ENCODE results near the gene MBNL3. TPM values are rescaled to one million over a fixed set of nuclear protein-coding genes. Genes with fewer than 3 reads are reported as not detected.
A peak's percentile ranks its signal among the peaks of the same experiment; 100 is the strongest.

Gene MBNL3
- total RNA-seq, 6 experiments from 2014 or later = 0.17 to 0.66 (median 0.38) TPM

DNA sequence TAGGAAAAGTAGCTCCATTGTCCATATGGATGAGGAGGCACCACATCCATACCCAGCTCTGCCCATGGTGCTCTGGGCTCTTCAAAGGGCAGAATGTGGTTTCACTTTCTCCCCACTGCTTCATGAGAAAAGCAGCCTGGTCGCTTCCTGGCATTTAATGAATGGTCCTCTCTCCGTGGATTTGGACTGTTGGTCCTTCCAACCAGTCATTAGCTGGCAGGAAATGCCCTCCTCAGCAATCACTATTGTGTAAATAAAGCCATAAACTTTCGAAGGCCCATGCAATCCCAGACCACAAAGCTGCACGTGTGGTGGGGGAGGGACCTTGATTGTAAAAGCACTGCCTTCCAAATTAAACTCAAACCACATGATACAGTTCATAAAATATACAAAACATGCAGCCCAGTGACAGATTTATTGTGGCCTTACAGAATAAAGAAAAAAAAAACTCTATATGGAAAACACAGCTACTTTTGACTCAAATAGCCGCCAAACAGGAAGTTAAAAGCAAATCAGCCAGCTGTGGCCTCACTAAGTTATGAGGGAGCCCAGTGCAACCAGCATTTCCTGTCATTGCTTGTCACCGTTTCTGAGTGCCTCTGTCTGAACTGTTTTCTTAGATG, 8.1 kb downstream of the MBNL3 start:
- H3K4me1 Mint-ChIP-seq (ENCODE audit: low read depth) = peaks cover 19% of the 10 kb centered on the region
- H3K4me3 Mint-ChIP-seq = peak overlapping the region; percentile 83
- no peaks in the 10 kb centered on the region for H3K36me3 Mint-ChIP-seq (ENCODE audit: low read depth)

DNA sequence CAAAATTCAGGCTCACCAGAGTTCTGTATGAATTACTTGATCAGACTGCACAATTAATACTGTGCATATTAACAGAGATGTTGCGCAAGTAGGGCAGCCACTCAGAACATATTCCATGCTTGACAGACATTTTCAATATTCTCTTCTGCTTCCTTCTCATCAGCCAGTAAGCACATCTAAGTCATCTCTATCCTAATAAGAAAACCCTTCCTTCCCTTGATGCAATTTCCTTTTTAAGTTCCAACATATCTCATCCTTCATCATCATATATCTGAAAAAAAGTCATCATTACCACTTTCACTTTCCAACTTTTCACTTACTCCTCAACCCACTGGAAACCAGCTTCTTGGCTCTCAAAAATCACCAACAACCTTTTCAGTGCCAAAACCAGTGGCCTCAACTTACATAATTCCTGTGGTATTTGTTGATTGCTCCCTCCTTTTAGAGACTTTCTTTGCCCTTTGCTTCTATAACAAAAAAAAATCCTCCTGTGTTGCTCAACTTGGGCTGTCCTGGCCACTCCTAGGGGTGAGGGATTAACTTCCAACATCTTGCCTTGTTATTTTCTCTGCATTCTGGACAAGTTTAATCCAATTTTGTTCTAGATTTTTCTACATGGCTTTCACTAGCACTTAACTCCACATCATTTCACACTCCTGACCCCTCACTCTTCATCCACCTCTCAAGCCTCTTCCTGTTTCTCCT, 14.1 kb downstream of the MBNL3 start:
- H3K4me3 Mint-ChIP-seq = no peak overlapping the region
- no peak for TF ChIP-seq CTCF (IDR thresholded peaks at IDR 0.05)
- H3K9me3 Mint-ChIP-seq = no peaks in the 10 kb centered on the region
- H3K36me3 Mint-ChIP-seq (ENCODE audit: low read depth) = no peaks in the 10 kb centered on the region
- H3K27ac Mint-ChIP-seq = no peak overlapping the region
- H3K27me3 Mint-ChIP-seq (ENCODE audit: insufficient read depth) = no peaks in the 10 kb centered on the region
- DNase-seq = no peak
- H3K4me1 Mint-ChIP-seq (ENCODE audit: low read depth) = peaks cover 19% of the 10 kb centered on the region; the same call in 1 of the 2 replicates

More for the DNA sequence above, 8.1 kb downstream of the MBNL3 start:
- H3K9me3 Mint-ChIP-seq = no peaks in the 10 kb centered on the region
- no peak for TF ChIP-seq CTCF (IDR thresholded peaks at IDR 0.05)
- H3K27ac Mint-ChIP-seq = peak overlapping the region; percentile 82
- peak; percentile 33 for DNase-seq
- H3K27me3 Mint-ChIP-seq (ENCODE audit: insufficient read depth) = no peaks in the 10 kb centered on the region

- no peak for DNase-seq
- Mint-ChIP-seq H3K27ac (no peak overlapping the region), H3K4me3 (no peak overlapping the region), H3K36me3 (ENCODE audit: low read depth) (no peaks in the 10 kb centered on the region), H3K9me3 (no peaks in the 10 kb centered on the region), H3K27me3 (ENCODE audit: insufficient read depth) (no peaks in the 10 kb centered on the region), H3K4me1 (ENCODE audit: low read depth) (peaks cover 19% of the 10 kb centered on the region; the same call in 1 of the 2 replicates)
- no peak for TF ChIP-seq CTCF (IDR thresholded peaks at IDR 0.05)
Observed at GRCh38 chrX:132472397-132472796, 16.4 kb downstream of the MBNL3 start.

DNA sequence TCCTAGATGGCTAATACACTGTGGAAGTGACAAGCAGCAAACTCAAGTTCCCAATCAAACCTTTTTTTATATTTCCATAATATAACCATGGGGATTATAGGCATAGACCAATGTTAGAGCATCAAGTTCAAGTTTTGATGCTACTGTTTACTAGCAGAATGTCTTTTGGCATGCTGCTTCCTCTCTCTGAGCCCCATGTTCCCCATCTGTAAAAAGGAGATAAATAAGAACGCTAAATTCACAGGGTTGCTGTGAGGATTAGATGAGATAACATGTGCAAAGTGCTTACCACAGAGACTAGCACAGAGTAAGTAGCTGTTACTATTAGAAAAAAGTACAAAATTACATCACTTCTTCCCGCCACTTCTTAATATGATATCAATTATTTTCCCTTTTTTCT, 18.0 kb downstream of the MBNL3 start:
- TF ChIP-seq CTCF (IDR thresholded peaks at IDR 0.05) = no peak
- Mint-ChIP-seq H3K27ac (no peak overlapping the region), H3K27me3 (ENCODE audit: insufficient read depth) (no peaks in the 10 kb centered on the region), H3K4me3 (no peak overlapping the region), H3K4me1 (ENCODE audit: low read depth) (peaks cover 26% of the 10 kb centered on the region), H3K36me3 (ENCODE audit: low read depth) (no peaks in the 10 kb centered on the region), H3K9me3 (no peaks in the 10 kb centered on the region)
- no peak for DNase-seq

DNA sequence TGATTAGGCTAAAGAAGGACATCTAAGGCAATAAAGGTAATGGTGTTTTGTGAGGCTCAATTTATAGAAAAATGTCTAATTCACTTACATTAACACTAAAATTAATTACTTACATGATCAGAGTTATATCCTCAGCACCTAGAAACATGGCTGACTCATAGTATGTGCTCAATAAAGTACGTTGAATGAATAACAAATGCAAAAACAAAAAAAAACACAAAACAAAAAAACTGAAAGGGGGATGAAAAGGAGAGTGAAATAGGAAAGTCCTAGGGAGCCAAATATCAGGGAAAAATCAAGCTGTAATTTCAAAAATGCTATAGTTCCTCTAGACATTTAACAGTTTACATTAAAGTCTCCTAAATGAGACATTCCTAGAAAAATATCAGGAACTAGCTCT, 18.7 kb downstream of the MBNL3 start:
- Mint-ChIP-seq H3K27ac (no peak overlapping the region), H3K4me1 (ENCODE audit: low read depth) (peaks cover 26% of the 10 kb centered on the region), H3K36me3 (ENCODE audit: low read depth) (no peaks in the 10 kb centered on the region), H3K9me3 (no peaks in the 10 kb centered on the region), H3K27me3 (ENCODE audit: insufficient read depth) (no peaks in the 10 kb centered on the region), H3K4me3 (no peak overlapping the region)
- TF ChIP-seq CTCF (IDR thresholded peaks at IDR 0.05) = no peak
- DNase-seq = no peak

Measured in HFFc6 (cell line).